Dendritic cell treated with granulocyte-macrophage colony-stimulating factor and Interleukin-4, amounts not matched to agents 40 ng/mL and 50 ng/mL, for 4 days (primary cell): ENCODE results near the gene ANTKMT.

Experiments
- H3K27ac Mint-ChIP-seq: one replicate; pipeline ENCODE4 v1.8.0; 2022; ENCODE audit warnings: mild to moderate bottlenecking, mixed read lengths
- H3K27me3 Mint-ChIP-seq: one replicate; pipeline ENCODE4 v1.8.0; 2022; ENCODE audit warnings: mild to moderate bottlenecking, mixed read lengths
- H3K36me3 Mint-ChIP-seq: one replicate; pipeline ENCODE4 v1.8.0; 2022; ENCODE audit warnings: low read depth, mixed read lengths
- H3K4me1 Mint-ChIP-seq: one replicate; pipeline ENCODE4 v1.8.0; 2022; ENCODE audit warnings: low read depth, mixed read lengths
- H3K4me3 Mint-ChIP-seq: one replicate; pipeline ENCODE4 v1.8.0; 2022; ENCODE audit warnings: mild to moderate bottlenecking, moderate library complexity, mixed read lengths
- H3K9me3 Mint-ChIP-seq: one replicate; pipeline ENCODE4 v1.8.0; 2022; ENCODE audit warnings: mixed read lengths
- intact Hi-C: fragments of 100-400 bp; cut with micrococcal nuclease; formaldehyde crosslinking; loops from one replicate; pipeline ENCODE4 v1.15.0; 2022

The ANTKMT gene

DNA sequence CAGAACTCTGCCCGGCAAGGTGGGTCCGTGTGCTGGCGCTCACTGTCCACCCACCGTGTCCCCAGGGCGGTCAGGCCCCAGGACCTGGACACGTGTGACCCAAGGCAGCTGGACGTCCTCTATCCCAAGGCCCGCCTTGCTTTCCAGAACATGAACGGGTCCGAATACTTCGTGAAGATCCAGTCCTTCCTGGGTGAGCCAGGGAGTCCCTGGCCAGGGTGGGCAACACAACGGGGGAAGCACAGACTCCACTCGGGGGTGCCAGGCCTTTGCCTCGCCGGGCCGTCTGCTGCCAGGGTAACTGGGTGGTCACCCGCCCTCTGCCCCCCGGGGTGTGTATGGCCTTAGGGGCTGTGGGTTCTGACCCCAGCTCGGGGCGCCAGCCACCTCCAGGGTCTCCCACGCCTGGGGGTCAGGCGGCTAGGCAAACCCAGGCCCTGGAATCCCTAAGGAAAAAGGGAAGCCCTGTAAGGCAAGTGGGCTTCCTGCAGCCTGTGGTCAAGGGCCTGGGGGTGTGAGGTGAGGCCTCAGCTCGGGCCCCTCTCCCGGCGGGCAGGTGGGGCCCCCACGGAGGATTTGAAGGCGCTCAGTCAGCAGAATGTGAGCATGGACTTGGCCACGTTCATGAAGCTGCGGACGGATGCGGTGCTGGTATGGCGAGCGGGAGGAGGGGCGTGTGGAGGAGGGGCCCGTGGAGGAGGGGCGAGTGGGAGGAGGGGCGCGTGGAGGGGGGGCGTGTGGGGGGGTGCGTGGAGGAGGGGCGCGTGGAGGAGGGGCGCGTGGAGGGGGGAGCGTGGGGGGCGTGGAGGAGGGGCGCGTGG, 46.1 kb downstream of the ANTKMT start:
- Mint-ChIP-seq H3K36me3 (no peaks in the 10 kb centered on the region), H3K27me3 (peaks cover 17% of the 10 kb centered on the region), H3K9me3 (no peaks in the 10 kb centered on the region), H3K4me1 (no peaks in the 10 kb centered on the region), H3K27ac (no peak overlapping the region), H3K4me3 (no peak overlapping the region)
- intact Hi-C loops, result no loop called here

DNA sequence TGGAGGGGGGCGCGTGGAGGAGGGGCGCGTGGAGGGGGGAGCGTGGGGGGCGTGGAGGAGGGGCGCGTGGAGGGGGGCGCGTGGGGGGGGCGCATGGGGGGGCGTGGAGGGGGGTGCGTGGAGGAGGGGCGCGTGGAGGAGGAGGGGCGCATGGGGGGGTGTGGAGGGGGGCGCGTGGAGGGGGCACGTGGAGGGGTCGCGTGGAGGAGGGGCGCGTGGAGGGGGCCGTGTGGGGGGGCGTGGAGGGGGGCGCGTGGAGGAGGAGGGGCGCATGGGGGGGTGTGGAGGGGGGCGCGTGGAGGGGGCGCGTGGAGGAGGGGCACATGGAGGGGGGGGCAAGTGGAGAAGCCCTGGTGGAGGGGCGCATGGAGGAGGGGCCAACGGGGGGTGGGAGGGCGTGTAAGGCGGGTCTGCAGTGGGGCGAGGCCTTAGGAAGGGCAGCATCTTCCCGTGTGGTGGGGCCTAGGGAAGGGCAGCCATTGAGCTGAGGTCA, 46.8 kb downstream of the ANTKMT start:
- Mint-ChIP-seq H3K36me3 (no peaks in the 10 kb centered on the region), H3K27me3 (peaks cover 17% of the 10 kb centered on the region), H3K27ac (no peak overlapping the region), H3K4me1 (no peaks in the 10 kb centered on the region), H3K9me3 (no peaks in the 10 kb centered on the region), H3K4me3 (no peak overlapping the region)
- intact Hi-C loops, result no loop called here

DNA sequence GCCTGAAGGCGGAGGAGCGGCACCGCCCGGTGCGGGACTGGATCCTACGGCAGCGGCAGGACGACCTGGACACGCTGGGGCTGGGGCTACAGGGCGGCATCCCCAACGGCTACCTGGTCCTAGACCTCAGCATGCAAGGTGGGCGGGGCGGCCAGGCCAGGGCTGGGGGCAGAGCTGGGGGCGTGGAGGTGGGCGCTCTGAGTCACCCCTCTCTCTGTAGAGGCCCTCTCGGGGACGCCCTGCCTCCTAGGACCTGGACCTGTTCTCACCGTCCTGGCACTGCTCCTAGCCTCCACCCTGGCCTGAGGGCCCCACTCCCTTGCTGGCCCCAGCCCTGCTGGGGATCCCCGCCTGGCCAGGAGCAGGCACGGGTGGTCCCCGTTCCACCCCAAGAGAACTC, 47.5 kb downstream of the ANTKMT start:
- no peak overlapping the region for H3K27ac Mint-ChIP-seq
- no peaks in the 10 kb centered on the region for H3K9me3 Mint-ChIP-seq
- peaks cover 17% of the 10 kb centered on the region for H3K27me3 Mint-ChIP-seq
- H3K4me3 Mint-ChIP-seq, result no peak overlapping the region
- H3K4me1 Mint-ChIP-seq, result no peaks in the 10 kb centered on the region
- no peaks in the 10 kb centered on the region for H3K36me3 Mint-ChIP-seq
- intact Hi-C loops, result no loop called here

DNA sequence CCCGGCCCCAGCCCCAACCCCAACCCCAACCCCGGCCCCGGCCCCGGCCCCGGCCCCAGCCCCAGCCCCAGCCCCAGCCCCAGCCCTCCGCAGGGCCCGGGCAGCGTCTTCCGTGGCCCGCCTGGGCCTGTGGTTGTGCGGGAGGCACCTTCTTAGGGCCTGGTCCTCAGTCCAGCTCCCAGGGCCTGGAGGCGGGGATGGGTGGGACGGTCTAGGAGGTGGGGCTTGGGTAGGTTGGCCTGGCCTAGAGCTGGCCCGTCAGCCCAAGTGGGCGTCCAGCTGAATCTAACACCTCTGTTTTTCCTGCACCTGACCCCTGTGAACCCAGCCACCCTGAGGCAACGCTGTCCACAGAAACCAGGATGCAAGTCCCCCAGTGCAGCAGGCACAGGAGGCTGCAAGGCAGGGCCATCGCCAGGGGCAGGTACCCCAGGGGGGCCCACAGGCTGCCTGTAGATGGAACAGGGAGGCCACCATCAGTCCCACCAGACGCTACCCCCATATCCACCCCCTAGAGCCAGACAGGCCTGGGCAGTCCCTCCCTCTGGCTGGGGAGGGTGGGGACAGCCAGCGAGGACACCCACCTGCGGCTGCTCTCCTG, 48.3 kb downstream of the ANTKMT start:
- no peaks in the 10 kb centered on the region for H3K36me3 Mint-ChIP-seq
- no peak overlapping the region for H3K4me3 Mint-ChIP-seq
- no peaks in the 10 kb centered on the region for H3K9me3 Mint-ChIP-seq
- no peak overlapping the region for H3K27ac Mint-ChIP-seq
- peaks cover 17% of the 10 kb centered on the region for H3K27me3 Mint-ChIP-seq
- intact Hi-C loops, result no loop called here
- no peaks in the 10 kb centered on the region for H3K4me1 Mint-ChIP-seq

DNA sequence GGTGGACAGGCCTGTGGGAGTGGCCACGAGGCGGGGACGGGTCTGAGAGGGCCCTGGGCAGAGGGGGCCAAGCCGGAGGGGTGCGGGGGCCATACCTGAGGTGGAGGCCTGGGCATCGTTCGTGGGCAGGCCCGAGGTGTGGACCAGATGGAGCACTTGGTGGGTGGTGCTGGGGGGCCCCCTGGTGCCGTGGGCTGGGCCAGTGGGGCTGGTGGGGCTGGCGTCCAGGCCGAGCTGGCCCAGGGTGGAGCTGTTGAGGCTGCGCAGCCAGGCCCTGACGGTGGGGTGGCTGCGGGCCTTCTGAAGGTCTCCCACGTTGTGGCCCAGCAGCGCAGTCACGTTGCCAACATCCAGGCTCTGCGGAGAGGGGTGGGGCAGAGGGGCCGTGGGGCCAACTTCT, 49.0 kb downstream of the ANTKMT start:
- intact Hi-C loops, result no loop called here
- Mint-ChIP-seq H3K9me3 (no peaks in the 10 kb centered on the region), H3K36me3 (no peaks in the 10 kb centered on the region), H3K27ac (no peak overlapping the region), H3K27me3 (peaks cover 17% of the 10 kb centered on the region), H3K4me1 (no peaks in the 10 kb centered on the region), H3K4me3 (no peak overlapping the region)

DNA sequence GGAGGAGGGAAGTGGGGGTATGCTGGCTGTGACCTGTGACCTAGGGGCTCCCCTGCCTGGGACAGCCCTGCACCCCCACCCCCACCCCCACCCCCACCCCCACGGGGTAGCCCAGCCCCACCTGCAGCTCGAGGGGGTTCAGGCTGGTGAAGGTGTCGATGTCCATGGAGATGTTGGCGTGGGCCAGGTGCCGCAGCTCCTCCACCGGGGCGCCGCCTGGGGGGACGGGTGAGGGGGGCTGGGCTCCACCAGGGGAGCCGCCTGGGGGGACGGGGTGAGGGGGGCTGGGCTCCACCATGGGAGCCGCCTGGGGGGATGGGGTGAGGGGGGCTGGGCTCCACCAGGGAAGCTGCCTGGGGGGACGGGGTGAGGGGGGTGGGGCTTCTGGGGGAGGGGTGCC, 49.5 kb downstream of the ANTKMT start:
- Mint-ChIP-seq H3K27me3 (peaks cover 17% of the 10 kb centered on the region), H3K9me3 (no peaks in the 10 kb centered on the region), H3K27ac (no peak overlapping the region), H3K4me1 (no peaks in the 10 kb centered on the region), H3K36me3 (no peaks in the 10 kb centered on the region), H3K4me3 (no peak overlapping the region)
- intact Hi-C loops, result no loop called here
